GM18505 (cell line): ENCODE measurements around the gene PRR16.
"Not testable (repeated sequence)": the region's sequence is repeated elsewhere in the genome, so short reads cannot be mapped to it uniquely, and the experiment has no call there.

Source experiments
- ATAC-seq: cut with Tn5 transposase; IDR thresholded peaks from one replicate; pipeline ENCODE4 v1.9.1; 2021; ENCODE audit not compliant: unreplicated experiment
- POLR2A ChIP-seq: IDR thresholded peaks from 4 replicates; pipeline ENCODE4 v1.6.1; 2011; ENCODE audit warnings: borderline replicate concordance; ENCODE audit not compliant: insufficient read depth, insufficient read length; ENCODE audit errors: extremely low read depth

PRR16 gene

GRCh38 chr5:120452471-120452870 is 11.6 kb upstream of the PRR16 start:
- ATAC-seq = no peak

GRCh38 chr5:120454094-120454798 is 9.9 kb upstream of the PRR16 start:
- no peak for TF ChIP-seq POLR2A
- ATAC-seq = no peak

More at GRCh38 chr5:120452471-120452870, 11.6 kb upstream of the PRR16 start:
- no peak for TF ChIP-seq POLR2A

DNA sequence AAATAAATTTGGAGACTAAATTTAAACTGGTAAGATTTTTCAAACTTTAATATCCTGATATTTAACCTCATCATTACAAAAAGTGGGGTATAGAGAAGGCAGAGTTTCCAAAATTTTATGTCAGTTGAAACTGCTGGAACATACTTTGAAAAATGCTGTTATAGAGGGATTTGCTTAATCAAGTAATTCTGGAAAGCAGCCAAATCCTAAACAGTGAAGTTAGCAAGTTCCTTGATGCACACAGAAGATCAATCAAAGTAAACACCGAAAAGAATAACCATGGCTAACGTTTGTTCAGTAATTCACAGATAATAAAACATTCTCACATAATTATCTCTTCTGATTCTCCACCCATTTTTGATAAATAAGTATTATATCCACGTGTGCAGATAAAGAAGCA is 8.1 kb upstream of the PRR16 start:
- ATAC-seq = no peak

DNA sequence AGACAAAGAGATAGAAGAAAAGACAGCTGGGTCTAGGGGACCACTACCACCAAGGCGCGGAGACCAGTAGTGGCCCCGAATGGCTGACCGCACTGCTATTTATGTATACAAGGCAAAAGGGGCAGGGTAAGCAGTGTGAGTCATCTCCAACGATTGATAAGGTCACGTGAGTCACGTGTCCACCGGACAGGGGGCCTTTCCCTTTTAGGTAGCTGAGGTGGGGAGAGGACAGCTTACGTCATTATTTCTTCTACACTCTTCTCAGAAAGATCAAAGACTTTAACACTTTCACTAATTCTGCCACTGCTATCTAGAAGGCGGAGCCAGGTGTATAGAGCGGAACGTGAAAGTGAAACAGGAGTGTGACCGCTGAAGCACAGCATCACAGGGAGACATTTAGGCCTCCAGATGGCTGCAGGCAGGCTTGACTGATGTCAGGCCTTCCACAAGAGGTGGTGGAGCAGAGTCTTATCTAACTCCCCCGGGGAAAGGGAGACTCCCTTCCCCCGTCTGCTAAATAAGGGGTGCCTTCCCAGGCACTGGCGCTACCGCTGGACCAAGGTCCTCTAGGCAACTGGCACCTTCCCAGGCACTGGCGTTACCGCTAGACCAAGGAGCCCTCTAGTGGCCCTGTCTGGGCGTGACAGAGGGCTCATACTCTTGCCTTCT is 6.1 kb upstream of the PRR16 start:
- ATAC-seq = peak; percentile 91
- TF ChIP-seq POLR2A = no peak

More for the DNA sequence above, 8.1 kb upstream of the PRR16 start:
- TF ChIP-seq POLR2A = no peak

DNA sequence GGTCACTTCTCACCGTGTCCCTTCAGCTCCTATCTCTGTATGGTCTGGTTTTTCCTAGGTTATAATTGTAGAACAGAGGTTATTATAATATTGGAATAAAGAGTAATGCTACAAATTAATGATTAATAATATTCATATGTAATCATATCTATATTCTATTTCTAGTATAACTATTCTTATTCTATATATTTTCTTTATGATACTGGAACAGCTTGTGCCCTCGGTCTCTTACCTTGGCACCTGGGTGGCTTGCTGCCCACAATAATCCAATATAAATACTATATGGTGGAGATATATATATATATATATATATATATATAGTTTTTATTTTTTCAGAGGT is 5.6 kb upstream of the PRR16 start:
- not testable (repeated sequence) for ATAC-seq

GRCh38 chr5:120461251-120461650 is 2.8 kb upstream of the PRR16 start:
- no peak for ATAC-seq
- TF ChIP-seq POLR2A = no peak

DNA sequence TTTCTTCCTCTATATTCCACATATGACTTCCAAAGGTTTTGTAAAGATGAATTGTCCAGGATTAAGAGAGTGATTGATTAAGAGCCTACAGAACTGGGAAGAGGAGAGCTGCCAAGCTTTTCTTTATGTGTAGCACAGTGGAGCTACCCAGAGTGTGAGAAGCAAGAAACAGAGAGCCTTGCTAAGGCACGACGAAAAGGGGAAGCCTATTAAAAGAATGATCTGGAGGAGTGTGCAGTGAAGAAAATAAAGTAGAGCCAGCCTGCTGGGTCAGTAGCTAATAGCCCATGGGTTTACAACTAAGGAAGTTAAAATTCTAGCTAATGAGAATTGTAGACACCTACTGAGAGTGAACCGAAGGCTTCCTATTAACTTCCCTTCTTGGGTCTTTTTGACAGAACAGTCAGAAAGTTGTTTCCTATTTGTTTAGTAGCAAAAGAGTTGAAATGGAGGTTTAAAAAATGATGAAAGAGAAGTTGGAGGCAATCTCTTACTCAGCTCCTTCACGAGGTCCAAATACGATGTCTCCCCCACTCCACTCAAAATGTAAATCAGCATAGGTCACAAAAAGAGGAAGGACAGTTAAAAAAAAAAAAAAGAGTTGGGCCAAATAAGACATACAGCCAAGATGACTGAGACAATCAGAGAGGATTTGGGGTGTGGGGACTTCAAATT is 957 bp upstream of the PRR16 start:
- TF ChIP-seq POLR2A = no peak
- no peak for ATAC-seq

DNA sequence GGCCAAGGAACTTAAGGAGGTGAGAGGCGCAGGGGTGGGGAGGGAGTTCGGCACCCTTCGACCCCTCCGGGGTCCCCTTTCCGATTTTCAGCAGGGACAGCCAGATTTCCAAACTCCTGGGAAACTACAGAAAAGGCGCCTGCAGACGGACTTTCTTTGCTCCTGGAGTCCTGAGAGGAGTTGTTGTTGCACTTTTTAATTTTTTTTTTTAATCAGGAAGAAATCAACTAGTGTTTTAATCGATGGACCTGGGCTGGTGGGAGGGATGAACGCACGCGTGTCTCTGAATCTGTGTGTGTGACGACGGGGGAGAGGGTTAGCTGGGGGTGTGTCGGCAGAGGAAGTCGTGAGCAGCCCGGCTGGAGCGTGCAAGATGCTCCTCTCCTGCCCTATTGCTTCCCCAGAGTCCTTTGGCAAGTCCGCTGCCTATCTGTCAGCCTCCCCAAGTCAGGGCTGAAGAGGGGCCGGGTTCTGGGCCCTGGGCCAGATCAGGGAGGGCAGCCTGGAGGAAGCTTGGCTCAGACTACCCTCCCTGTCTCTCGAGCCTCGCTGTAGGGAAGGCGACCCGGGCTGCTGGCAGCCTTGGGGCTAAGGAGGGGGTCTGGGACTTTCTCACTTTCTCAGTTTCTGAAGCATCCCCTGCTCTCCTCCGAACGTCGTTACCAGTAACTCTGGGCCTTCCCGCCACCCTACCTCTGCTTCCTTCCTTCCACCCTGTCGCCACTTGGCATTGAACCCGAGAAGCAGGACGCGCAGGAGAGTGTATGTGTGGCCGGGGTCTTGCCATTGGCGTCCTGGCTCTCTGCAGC is 731 bp downstream of the PRR16 start:
- ATAC-seq = peak; percentile 28

DNA sequence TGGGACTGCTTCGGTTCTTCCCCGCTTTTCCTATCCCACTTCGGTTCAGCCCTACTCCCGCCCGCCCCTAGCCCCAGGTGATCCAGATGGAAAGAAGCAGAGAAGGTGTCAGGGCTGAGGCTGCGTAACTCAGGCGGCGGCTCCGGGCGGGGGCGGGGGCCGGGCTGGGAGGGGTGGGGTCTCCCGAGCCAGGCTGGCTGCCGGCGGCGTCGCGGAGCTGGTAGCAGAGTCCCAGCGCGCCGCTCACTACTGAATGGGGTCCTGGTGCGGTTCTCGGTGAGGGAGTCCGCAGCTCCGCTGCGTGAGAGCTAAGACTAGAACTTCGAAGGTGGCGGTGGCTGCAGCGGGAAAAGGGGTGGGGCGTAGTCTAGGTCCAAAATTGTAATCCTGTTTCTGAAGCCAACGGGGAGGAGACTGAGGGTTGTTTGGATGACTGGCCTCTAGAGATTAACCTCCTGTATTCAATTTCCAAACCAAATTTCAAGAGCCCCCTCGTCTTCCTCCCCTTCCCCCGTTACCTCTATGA is 1.4 kb downstream of the PRR16 start:
- peak; percentile 3 for ATAC-seq
- no peak for TF ChIP-seq POLR2A

More for the DNA sequence above, 731 bp downstream of the PRR16 start:
- TF ChIP-seq POLR2A = no peak

- no peak for TF ChIP-seq POLR2A
- ATAC-seq = no peak
Measured at GRCh38 chr5:120466341-120467006, 2.4 kb downstream of the PRR16 start.

GRCh38 chr5:120471971-120472370 is 7.9 kb downstream of the PRR16 start:
- TF ChIP-seq POLR2A = no peak
- no peak for ATAC-seq

- ATAC-seq = no peak
- TF ChIP-seq POLR2A = no peak
Measured at GRCh38 chr5:120472911-120473310, 8.8 kb downstream of the PRR16 start.

DNA sequence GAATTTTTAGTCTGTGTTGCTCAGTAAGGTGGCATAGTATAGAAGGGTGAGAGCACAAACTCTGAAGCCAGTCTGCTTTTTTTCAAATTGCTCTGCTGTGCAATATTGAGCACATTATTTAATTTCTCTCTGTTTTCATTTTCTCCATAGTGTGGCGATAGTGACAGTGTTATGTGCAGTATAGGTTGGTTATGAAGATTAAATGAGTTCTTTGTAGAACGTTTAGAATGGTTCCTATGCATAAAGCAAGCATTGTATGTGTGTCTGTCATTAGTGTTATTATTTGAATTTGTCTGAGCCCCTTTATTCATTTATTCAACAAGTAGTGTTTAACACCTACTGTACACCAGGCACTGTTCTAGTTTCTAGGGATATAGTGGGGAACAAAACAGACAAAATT is 9.2 kb downstream of the PRR16 start:
- ATAC-seq = no peak
- TF ChIP-seq POLR2A = no peak

- no peak for ATAC-seq
Measured at GRCh38 chr5:120476063-120476462, 12.0 kb downstream of the PRR16 start.

More at GRCh38 chr5:120476063-120476462, 12.0 kb downstream of the PRR16 start:
- TF ChIP-seq POLR2A = no peak
